ENCODE results near the gene ZNF805. TPM values are rescaled to one million over a fixed set of nuclear protein-coding genes. Genes with fewer than 3 reads are reported as not detected.

Gene ZNF805
- total and polyA plus RNA-seq, 8 donors, result 0.46 to 37.6 (median 4.2) TPM

- no peak for TF ChIP-seq POLR2A (IDR thresholded peaks at IDR 0.05)
- no peak for TF ChIP-seq EP300 (IDR thresholded peaks at IDR 0.05)
- no peak for TF ChIP-seq POLR2AphosphoS5 (IDR thresholded peaks at IDR 0.05)
- TF ChIP-seq, protein P1, sequence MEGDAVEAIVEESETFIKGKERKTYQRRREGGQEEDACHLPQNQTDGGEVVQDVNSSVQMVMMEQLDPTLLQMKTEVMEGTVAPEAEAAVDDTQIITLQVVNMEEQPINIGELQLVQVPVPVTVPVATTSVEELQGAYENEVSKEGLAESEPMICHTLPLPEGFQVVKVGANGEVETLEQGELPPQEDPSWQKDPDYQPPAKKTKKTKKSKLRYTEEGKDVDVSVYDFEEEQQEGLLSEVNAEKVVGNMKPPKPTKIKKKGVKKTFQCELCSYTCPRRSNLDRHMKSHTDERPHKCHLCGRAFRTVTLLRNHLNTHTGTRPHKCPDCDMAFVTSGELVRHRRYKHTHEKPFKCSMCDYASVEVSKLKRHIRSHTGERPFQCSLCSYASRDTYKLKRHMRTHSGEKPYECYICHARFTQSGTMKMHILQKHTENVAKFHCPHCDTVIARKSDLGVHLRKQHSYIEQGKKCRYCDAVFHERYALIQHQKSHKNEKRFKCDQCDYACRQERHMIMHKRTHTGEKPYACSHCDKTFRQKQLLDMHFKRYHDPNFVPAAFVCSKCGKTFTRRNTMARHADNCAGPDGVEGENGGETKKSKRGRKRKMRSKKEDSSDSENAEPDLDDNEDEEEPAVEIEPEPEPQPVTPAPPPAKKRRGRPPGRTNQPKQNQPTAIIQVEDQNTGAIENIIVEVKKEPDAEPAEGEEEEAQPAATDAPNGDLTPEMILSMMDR (IDR thresholded peaks at IDR 0.05), result no peak
- Histone ChIP-seq H3K4me3 (no peak overlapping the region), H3K9me3 (peaks cover 31 to 91% (median 73%) of the 10 kb centered on the region in 4 donors), H3K4me1 (no peaks in the 10 kb centered on the region), H3K27ac (no peak overlapping the region), H3K27me3 (no peaks in the 10 kb centered on the region), H3K36me3 (peaks cover 56 to 100% (median 99%) of the 10 kb centered on the region in 4 donors)
- DNase-seq, result no peak
- intact Hi-C loops (cut with DNase I; ENCODE audit: low total_unique reads), result no loop called here
- WGBS, 5 donors, result 74 to 90% (median 80%) methylated on average over 1 of the region's 1 CpG
Observed at GRCh38 chr19:57292547-57292946, 52.1 kb downstream of the ZNF805 start.

- no peak overlapping the region for H3K4me3 ChIP-seq
- TF ChIP-seq EP300 (IDR thresholded peaks at IDR 0.05) (no peak), POLR2A (IDR thresholded peaks at IDR 0.05) (no peak), POLR2AphosphoS5 (IDR thresholded peaks at IDR 0.05) (no peak)
- TF ChIP-seq, protein P1 (IDR thresholded peaks at IDR 0.05), result no peak
- H3K36me3 ChIP-seq, result peaks cover 45 to 100% (median 99%) of the 10 kb centered on the region in 4 donors
- 97 to 100% (median 100%) methylated on average over 1 of the region's 1 CpG for WGBS, 5 donors
- no peaks in the 10 kb centered on the region for H3K4me1 ChIP-seq
- no peak overlapping the region for H3K27ac ChIP-seq
- H3K27me3 ChIP-seq, result no peaks in the 10 kb centered on the region
- peaks cover 31 to 87% (median 65%) of the 10 kb centered on the region in 4 donors for H3K9me3 ChIP-seq
- intact Hi-C loops (cut with DNase I; ENCODE audit: low total_unique reads), result no loop called here
- DNase-seq, result no peak
Observed at GRCh38 chr19:57293719-57294118, 53.3 kb downstream of the ZNF805 start.

DNA sequence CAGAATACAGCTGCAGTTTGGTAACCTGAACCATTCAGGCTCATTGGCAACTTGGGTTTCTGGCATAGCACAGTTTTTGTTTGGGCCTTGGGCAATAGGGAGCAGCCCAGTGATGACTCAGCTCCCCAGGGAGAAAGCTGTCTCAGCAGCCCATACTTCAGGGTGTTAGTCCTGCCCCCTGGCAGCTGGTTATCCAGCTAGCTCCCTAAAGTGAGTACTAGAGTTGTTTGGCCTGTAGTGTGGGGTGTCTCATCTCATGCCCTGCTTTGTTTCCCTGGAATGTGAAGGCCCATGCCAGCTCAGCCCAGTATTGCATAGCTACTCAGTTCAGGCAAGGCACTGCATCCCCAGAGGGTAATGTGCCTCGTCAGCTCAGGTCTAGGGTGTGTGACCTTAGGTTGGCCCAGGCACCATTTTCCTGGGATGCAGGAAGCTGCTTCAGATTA lies 61.6 kb downstream of the ZNF805 start:
- Histone ChIP-seq H3K27ac (no peak overlapping the region), H3K27me3 (no peaks in the 10 kb centered on the region), H3K36me3 (peaks cover 22 to 91% (median 85%) of the 10 kb centered on the region in 4 donors), H3K9me3 (peaks cover 3 to 65% (median 32%) of the 10 kb centered on the region in 4 donors), H3K4me1 (no peaks in the 10 kb centered on the region), H3K4me3 (no peak overlapping the region)
- DNase-seq, result no peak
- intact Hi-C loops (cut with DNase I; ENCODE audit: low total_unique reads), result no loop called here
- 86 to 98% (median 91%) methylated on average over 1 of the region's 1 CpG for WGBS, 5 donors
- TF ChIP-seq POLR2A (IDR thresholded peaks at IDR 0.05) (no peak), POLR2AphosphoS5 (IDR thresholded peaks at IDR 0.05) (no peak), EP300 (IDR thresholded peaks at IDR 0.05) (no peak)
- TF ChIP-seq, protein P1 (IDR thresholded peaks at IDR 0.05), result no peak

GRCh38 chr19:57302727-57303401 lies 62.4 kb downstream of the ZNF805 start:
- DNase-seq, result no peak
- peaks cover 22 to 82% (median 77%) of the 10 kb centered on the region in 4 donors for H3K36me3 ChIP-seq
- H3K27me3 ChIP-seq, result no peaks in the 10 kb centered on the region
- H3K27ac ChIP-seq, result no peak overlapping the region
- peaks cover 3 to 67% (median 32%) of the 10 kb centered on the region in 4 donors for H3K9me3 ChIP-seq
- no peak overlapping the region for H3K4me3 ChIP-seq
- WGBS, 5 donors, result 79 to 96% (median 88%) methylated on average over 6 to 7 of the region's 7 CpGs
- TF ChIP-seq, protein P1 (IDR thresholded peaks at IDR 0.05), result no peak
- no peaks in the 10 kb centered on the region for H3K4me1 ChIP-seq
- intact Hi-C loops (cut with DNase I; ENCODE audit: low total_unique reads), result no loop called here

Other genes starting within 250 kb of the ZNF805 start
- gene USP29, start 120.6 kb upstream of the ZNF805 start, total RNA-seq, result not detected
- gene USP29, start 120.6 kb upstream of the ZNF805 start, polyA plus RNA-seq, result not detected
- not detected for gene ZIM3, start 95.4 kb upstream of the ZNF805 start, total RNA-seq
- not detected for gene ZIM3, start 95.4 kb upstream of the ZNF805 start, polyA plus RNA-seq
- not detected for gene DUXA, start 73.1 kb upstream of the ZNF805 start, total RNA-seq
- gene DUXA, start 73.1 kb upstream of the ZNF805 start, polyA plus RNA-seq, result not detected
- gene ZNF264, start 49.1 kb upstream of the ZNF805 start, total RNA-seq, result 10 to 100 TPM in 4 of 5 donors, 1 to 10 TPM in 1; 8.2 to 53.0 (median 41.0) TPM
- gene ZNF264, start 49.1 kb upstream of the ZNF805 start, polyA plus RNA-seq, result 10 to 100 TPM in 1 of 3 donors, 1 to 10 TPM in 2; 3.2 to 26.0 (median 4.6) TPM
- 1 to 10 TPM in 1 of 5 donors, under 1 TPM in 1, not detected in 3; 0.72 to 1.3 TPM for gene AURKC, start 9.6 kb upstream of the ZNF805 start, total RNA-seq
- 1 to 10 TPM in 2 of 3 donors, not detected in 1; 1.0 to 1.2 TPM for gene AURKC, start 9.6 kb upstream of the ZNF805 start, polyA plus RNA-seq
- 100 to 1,000 TPM in 1 of 5 donors, 10 to 100 TPM in 4; 46.5 to 140 (median 56.7) TPM for gene ZNF460, start 39.9 kb downstream of the ZNF805 start, total RNA-seq
- under 1 TPM; 0.25 to 0.75 (median 0.31) TPM for gene ZNF460, start 39.9 kb downstream of the ZNF805 start, polyA plus RNA-seq
- gene ZNF543, start 79.8 kb downstream of the ZNF805 start, total RNA-seq, result 10 to 100 TPM in 3 of 5 donors, 1 to 10 TPM in 2; 1.2 to 24.6 (median 14.3) TPM
- gene ZNF543, start 79.8 kb downstream of the ZNF805 start, polyA plus RNA-seq, result 1 to 10 TPM in 1 of 3 donors, under 1 TPM in 2; 0.56 to 1.1 (median 0.61) TPM
- 10 to 100 TPM in 2 of 5 donors, 1 to 10 TPM in 2, not detected in 1; 1.2 to 16.1 (median 8.2) TPM for gene ZNF304, start 110.6 kb downstream of the ZNF805 start, total RNA-seq
- gene ZNF304, start 110.6 kb downstream of the ZNF805 start, polyA plus RNA-seq, result 1 to 10 TPM; 1.2 to 3.4 (median 1.3) TPM
- gene TRAPPC2B, start 122.9 kb downstream of the ZNF805 start, total RNA-seq, result 10 to 100 TPM in 3 of 5 donors, 1 to 10 TPM in 1, not detected in 1; 4.1 to 42.0 (median 17.4) TPM
- 10 to 100 TPM; 11.6 to 23.5 (median 21.9) TPM for gene TRAPPC2B, start 122.9 kb downstream of the ZNF805 start, polyA plus RNA-seq
- gene ZNF547, start 122.9 kb downstream of the ZNF805 start, total RNA-seq, result 1 to 10 TPM in 2 of 5 donors, under 1 TPM in 1, not detected in 2; under 0.01 to 3.0 (median 1.7) TPM
- gene ZNF547, start 122.9 kb downstream of the ZNF805 start, polyA plus RNA-seq, result 1 to 10 TPM in 2 of 3 donors, under 1 TPM in 1; 0.50 to 2.4 (median 1.8) TPM
- gene ZNF548, start 149.2 kb downstream of the ZNF805 start, total RNA-seq, result 10 to 100 TPM in 4 of 5 donors, 1 to 10 TPM in 1; 5.5 to 48.5 (median 16.8) TPM
- gene ZNF548, start 149.2 kb downstream of the ZNF805 start, polyA plus RNA-seq, result 1 to 10 TPM; 2.6 to 4.8 (median 3.4) TPM
- gene ZNF17, start 170.5 kb downstream of the ZNF805 start, total RNA-seq, result 100 to 1,000 TPM in 1 of 5 donors, 10 to 100 TPM in 2, 1 to 10 TPM in 2; 2.3 to 138 (median 21.9) TPM
- 1 to 10 TPM; 1.5 to 2.0 (median 1.6) TPM for gene ZNF17, start 170.5 kb downstream of the ZNF805 start, polyA plus RNA-seq
- gene ZNF749, start 194.7 kb downstream of the ZNF805 start, total RNA-seq, result 10 to 100 TPM in 3 of 5 donors, 1 to 10 TPM in 2; 5.3 to 28.1 (median 11.7) TPM
- gene ZNF749, start 194.7 kb downstream of the ZNF805 start, polyA plus RNA-seq, result 1 to 10 TPM; 4.6 to 7.9 (median 6.7) TPM
- 1 to 10 TPM in 2 of 5 donors, not detected in 3; 1.5 to 9.0 TPM for gene VN1R1, start 216.5 kb downstream of the ZNF805 start, total RNA-seq
- gene VN1R1, start 216.5 kb downstream of the ZNF805 start, polyA plus RNA-seq, result under 1 TPM in 1 of 3 donors, not detected in 2; 0.33 TPM
- 10 to 100 TPM in 1 of 5 donors, 1 to 10 TPM in 4; 1.4 to 25.9 (median 3.2) TPM for gene ZNF772, start 236.9 kb downstream of the ZNF805 start, total RNA-seq
- 1 to 10 TPM in 1 of 3 donors, under 1 TPM in 2; 0.37 to 1.1 (median 0.92) TPM for gene ZNF772, start 236.9 kb downstream of the ZNF805 start, polyA plus RNA-seq
- 10 to 100 TPM in 3 of 5 donors, 1 to 10 TPM in 1, not detected in 1; 1.3 to 23.9 (median 13.0) TPM for gene ZNF419, start 247.1 kb downstream of the ZNF805 start, total RNA-seq
- 1 to 10 TPM; 1.4 to 4.6 (median 2.0) TPM for gene ZNF419, start 247.1 kb downstream of the ZNF805 start, polyA plus RNA-seq